SU-DHL-6 (cell line): ENCODE data around the gene NCKAP5.

Experiments
- H2AFZ ChIP-seq: fragments of 200-600 bp; sonication (generic); 2 replicates; pipeline ENCODE4 v1.6.1; 2014; ENCODE audit warnings: low read depth, mild to moderate bottlenecking, moderate library complexity, mixed read lengths, antibody characterized with exemption, low read length; ENCODE audit not compliant: severe bottlenecking
- H3F3A ChIP-seq: fragments of 200-600 bp; shearing (Covaris generic); 2 replicates; pipeline ENCODE4 v1.6.0; 2016; ENCODE audit warnings: antibody characterized with exemption, mild to moderate bottlenecking; ENCODE audit not compliant: insufficient read depth
- H3K27ac ChIP-seq: fragments of 200-600 bp; sonication (generic); 2 replicates; pipeline ENCODE4 v1.5.1; 2016; ENCODE audit warnings: low read depth, mild to moderate bottlenecking, low read length, moderate library complexity, mixed read lengths
- H3K27me3 ChIP-seq: fragments of 200-600 bp; sonication (generic), shearing (Covaris generic); 2 replicates; pipeline ENCODE4 v1.6.0; 2014; ENCODE audit warnings: mild to moderate bottlenecking, low read length
- H3K36me3 ChIP-seq: fragments of 200-600 bp; sonication (generic); 2 replicates; pipeline ENCODE4 v1.6.1; 2014; ENCODE audit warnings: mild to moderate bottlenecking, low read length, mixed read lengths
- H3K4me2 ChIP-seq: fragments of 300-600, 200-600 bp; shearing (Covaris generic), sonication (generic); 2 replicates; pipeline ENCODE4 v1.6.0; 2014; ENCODE audit warnings: low read length, low read depth, mild to moderate bottlenecking; ENCODE audit not compliant: poor library complexity, severe bottlenecking
- H3K4me3 ChIP-seq: fragments of 200-600 bp; sonication (generic); 2 replicates; pipeline ENCODE4 v1.5.1; 2014; ENCODE audit warnings: antibody characterized with exemption, low read length, mild to moderate bottlenecking, mixed read lengths; ENCODE audit not compliant: insufficient read depth, poor library complexity, severe bottlenecking
- H3K79me2 ChIP-seq: fragments of 200-600 bp; sonication (generic); 2 replicates; pipeline ENCODE4 v1.6.1; 2014; ENCODE audit warnings: mild to moderate bottlenecking, low read length, moderate library complexity; ENCODE audit not compliant: insufficient read depth
- H3K9ac ChIP-seq: fragments of 200-600 bp; sonication (generic); 2 replicates; pipeline ENCODE4 v1.7.0; 2014; ENCODE audit warnings: mild to moderate bottlenecking, low read length
- H3K9me2 ChIP-seq: fragments of 200-600 bp; sonication (generic); replicated peaks from 2 replicates; pipeline ENCODE4 v1.6.1; 2014; ENCODE audit warnings: low read length; ENCODE audit not compliant: insufficient read depth
- H3K9me3 ChIP-seq: fragments of 200-600 bp; sonication (generic); 2 replicates; pipeline ENCODE4 v1.6.1; 2014; ENCODE audit warnings: low read length, mixed read lengths; ENCODE audit not compliant: insufficient read depth
- H4K20me1 ChIP-seq: fragments of 200-600 bp; sonication (generic); 2 replicates; pipeline ENCODE4 v1.6.1; 2014; ENCODE audit warnings: low read depth, mild to moderate bottlenecking, antibody characterized with exemption, low read length, moderate library complexity, mixed read lengths
- CTCF ChIP-seq: fragments of 200-600 bp; sonication (generic); IDR thresholded peaks from one replicate; pipeline ENCODE4 v1.5.1; 2017; ENCODE audit warnings: antibody characterized with exemption, mild to moderate bottlenecking, low read length, moderate library complexity; ENCODE audit not compliant: insufficient read depth, poor library complexity, severe bottlenecking
- EZH2phosphoT487 ChIP-seq: fragments of 200-600 bp; sonication (generic), shearing (Covaris generic); conservative IDR thresholded peaks from 2 replicates; pipeline ENCODE4 v1.6.1; 2018; ENCODE audit warnings: mild to moderate bottlenecking, antibody characterized with exemption, low read length, moderate library complexity, mixed read lengths

The NCKAP5 gene

GRCh38 chr2:133448195-133448594, 120.1 kb downstream of the NCKAP5 start:
- Histone ChIP-seq H4K20me1 (no peaks in the 10 kb centered on the region), H3K9ac (no peak overlapping the region), H3K27ac (no peak overlapping the region), H3K9me2 (no peaks in the 10 kb centered on the region), H3K36me3 (no peaks in the 10 kb centered on the region), H3K9me3 (no peaks in the 10 kb centered on the region; the same call in 1 of the 2 replicates), H2AFZ (no peak overlapping the region), H3K79me2 (no peaks in the 10 kb centered on the region), H3K27me3 (peaks cover 2% of the 10 kb centered on the region; the same call in 1 of the 2 replicates), H3K4me2 (no peak overlapping the region), H3K4me3 (no peak overlapping the region), H3F3A (no peaks in the 10 kb centered on the region)
- TF ChIP-seq EZH2phosphoT487: no peak
- no peak for TF ChIP-seq CTCF

- no peak overlapping the region for H3K27ac ChIP-seq
- no peak for TF ChIP-seq EZH2phosphoT487
- no peak for TF ChIP-seq CTCF
These were observed 121.0 kb downstream of the NCKAP5 start for GRCh38 chr2:133447303-133447702.

GRCh38 chr2:133444465-133444864, 123.8 kb downstream of the NCKAP5 start:
- no peaks in the 10 kb centered on the region for H3K9me3 ChIP-seq
- H3K9me2 ChIP-seq: no peaks in the 10 kb centered on the region
- H3F3A ChIP-seq: no peaks in the 10 kb centered on the region
- no peaks in the 10 kb centered on the region for H3K79me2 ChIP-seq
- H3K4me2 ChIP-seq: no peak overlapping the region
- H3K36me3 ChIP-seq: no peaks in the 10 kb centered on the region
- no peak overlapping the region for H2AFZ ChIP-seq
- H3K4me3 ChIP-seq: no peak overlapping the region
- H4K20me1 ChIP-seq: no peaks in the 10 kb centered on the region
- peaks cover 2% of the 10 kb centered on the region; the same call in 1 of the 2 replicates for H3K27me3 ChIP-seq
- no peak overlapping the region for H3K27ac ChIP-seq
- H3K9ac ChIP-seq: no peak overlapping the region
- no peak for TF ChIP-seq CTCF
- no peak for TF ChIP-seq EZH2phosphoT487

More at GRCh38 chr2:133447303-133447702, 121.0 kb downstream of the NCKAP5 start:
- peaks cover 2% of the 10 kb centered on the region; the same call in 1 of the 2 replicates for H3K27me3 ChIP-seq
- H3K4me3 ChIP-seq: no peak overlapping the region
- no peaks in the 10 kb centered on the region for H4K20me1 ChIP-seq
- H3K9me3 ChIP-seq: no peaks in the 10 kb centered on the region; the same call in 1 of the 2 replicates
- H3K9ac ChIP-seq: no peak overlapping the region
- no peaks in the 10 kb centered on the region for H3K9me2 ChIP-seq
- H3K36me3 ChIP-seq: no peaks in the 10 kb centered on the region
- no peaks in the 10 kb centered on the region for H3F3A ChIP-seq
- no peak overlapping the region for H3K4me2 ChIP-seq
- no peaks in the 10 kb centered on the region for H3K79me2 ChIP-seq
- H2AFZ ChIP-seq: no peak overlapping the region
